Measurements from ENCODE around the gene BDKRB1. TPM values are rescaled to one million over a fixed set of nuclear protein-coding genes. Genes with fewer than 3 reads are reported as not detected.

BDKRB1 gene
- total RNA-seq: not detected

GRCh38 chr14:96255501-96256366, at the start of gene BDKRB1:
Gene BDKRB1 (plus strand): TSS chr14:96256210. CDS start chr14:96263683, 7,473 bp downstream.
- H3K36me3 ChIP-seq (ENCODE audit: control insufficient read depth in 3 of 3, insufficient read depth in 3 of 3, low read length in 3 of 3): no peaks in the 10 kb centered on the region
- peaks cover 0 to 2% (median 0%) of the 10 kb centered on the region in 3 donors for H3K27me3 ChIP-seq (ENCODE audit: control insufficient read depth in 3 of 3, insufficient read depth in 3 of 3, low read length in 3 of 3)
- H3K9ac ChIP-seq (ENCODE audit: low read depth in 1 of 3, low read length in 3 of 3): no peak within 1 kb of the TSS
- H3K9me3 ChIP-seq (ENCODE audit: control insufficient read depth in 3 of 3, low read length in 3 of 3): no peaks in the 10 kb centered on the region
- H3K27ac ChIP-seq (ENCODE audit: low read depth, low read length): peak within 1 kb of the TSS; percentile 28
- peaks cover 9 to 15% (median 11%) of the 10 kb centered on the region in 3 donors for H3K4me1 ChIP-seq (ENCODE audit: control insufficient read depth in 3 of 3, insufficient read depth in 3 of 3, low read length in 3 of 3)
- no peak within 1 kb of the TSS for H3K4me3 ChIP-seq (ENCODE audit: low read length in 3 of 3)

- H3K27ac ChIP-seq (ENCODE audit: low read depth, low read length): no peak overlapping the region
- peaks cover 0 to 18% (median 14%) of the 10 kb centered on the region in 3 donors for H3K27me3 ChIP-seq (ENCODE audit: control insufficient read depth in 3 of 3, insufficient read depth in 3 of 3, low read length in 3 of 3)
- H3K4me1 ChIP-seq (ENCODE audit: control insufficient read depth in 3 of 3, insufficient read depth in 3 of 3, low read length in 3 of 3): peaks cover 17 to 23% (median 22%) of the 10 kb centered on the region in 3 donors
- H3K9ac ChIP-seq (ENCODE audit: low read depth in 1 of 3, low read length in 3 of 3): no peak overlapping the region
- H3K36me3 ChIP-seq (ENCODE audit: control insufficient read depth in 3 of 3, insufficient read depth in 3 of 3, low read length in 3 of 3): no peaks in the 10 kb centered on the region
- H3K9me3 ChIP-seq (ENCODE audit: control insufficient read depth in 3 of 3, low read length in 3 of 3): no peaks in the 10 kb centered on the region
- no peak overlapping the region for H3K4me3 ChIP-seq (ENCODE audit: low read length in 3 of 3)
Measured at GRCh38 chr14:96206461-96206860, 49.5 kb upstream of the BDKRB1 start.

GRCh38 chr14:96207686-96208085, 48.3 kb upstream of the BDKRB1 start:
- peaks cover 17 to 23% (median 22%) of the 10 kb centered on the region in 3 donors for H3K4me1 ChIP-seq (ENCODE audit: control insufficient read depth in 3 of 3, insufficient read depth in 3 of 3, low read length in 3 of 3)
- H3K9me3 ChIP-seq (ENCODE audit: control insufficient read depth in 3 of 3, low read length in 3 of 3): no peaks in the 10 kb centered on the region
- peaks cover 0 to 14% (median 13%) of the 10 kb centered on the region in 3 donors for H3K27me3 ChIP-seq (ENCODE audit: control insufficient read depth in 3 of 3, insufficient read depth in 3 of 3, low read length in 3 of 3)
- H3K36me3 ChIP-seq (ENCODE audit: control insufficient read depth in 3 of 3, insufficient read depth in 3 of 3, low read length in 3 of 3): no peaks in the 10 kb centered on the region
- no peak overlapping the region for H3K27ac ChIP-seq (ENCODE audit: low read depth, low read length)
- no peak overlapping the region for H3K4me3 ChIP-seq (ENCODE audit: low read length in 3 of 3)
- no peak overlapping the region for H3K9ac ChIP-seq (ENCODE audit: low read depth in 1 of 3, low read length in 3 of 3)

- no peaks in the 10 kb centered on the region for H3K9me3 ChIP-seq (ENCODE audit: control insufficient read depth in 3 of 3, low read length in 3 of 3)
- H3K27ac ChIP-seq (ENCODE audit: low read depth, low read length): no peak overlapping the region
- no peak overlapping the region for H3K9ac ChIP-seq (ENCODE audit: low read depth in 1 of 3, low read length in 3 of 3)
- H3K27me3 ChIP-seq (ENCODE audit: control insufficient read depth in 3 of 3, insufficient read depth in 3 of 3, low read length in 3 of 3): peaks cover 0 to 12% (median 9%) of the 10 kb centered on the region in 3 donors
- H3K4me3 ChIP-seq (ENCODE audit: low read length in 3 of 3): no peak overlapping the region
- no peaks in the 10 kb centered on the region for H3K36me3 ChIP-seq (ENCODE audit: control insufficient read depth in 3 of 3, insufficient read depth in 3 of 3, low read length in 3 of 3)
- H3K4me1 ChIP-seq (ENCODE audit: control insufficient read depth in 3 of 3, insufficient read depth in 3 of 3, low read length in 3 of 3): peaks cover 15 to 21% (median 21%) of the 10 kb centered on the region in 3 donors
Measured at GRCh38 chr14:96208739-96209138, 47.3 kb upstream of the BDKRB1 start.

- Histone ChIP-seq H3K4me3 (ENCODE audit: low read length in 3 of 3) (no peak overlapping the region), H3K9me3 (ENCODE audit: control insufficient read depth in 3 of 3, low read length in 3 of 3) (no peaks in the 10 kb centered on the region), H3K27me3 (ENCODE audit: control insufficient read depth in 3 of 3, insufficient read depth in 3 of 3, low read length in 3 of 3) (peaks cover 0 to 3% (median 0%) of the 10 kb centered on the region in 3 donors)
Measured at GRCh38 chr14:96212140-96212539, 43.9 kb upstream of the BDKRB1 start.

GRCh38 chr14:96212896-96213295, 43.1 kb upstream of the BDKRB1 start:
- Histone ChIP-seq H3K4me1 (ENCODE audit: control insufficient read depth in 3 of 3, insufficient read depth in 3 of 3, low read length in 3 of 3) (no peaks in the 10 kb centered on the region), H3K27ac (ENCODE audit: low read depth, low read length) (no peak overlapping the region), H3K36me3 (ENCODE audit: control insufficient read depth in 3 of 3, insufficient read depth in 3 of 3, low read length in 3 of 3) (no peaks in the 10 kb centered on the region), H3K4me3 (ENCODE audit: low read length in 3 of 3) (no peak overlapping the region), H3K9ac (ENCODE audit: low read depth in 1 of 3, low read length in 3 of 3) (no peak overlapping the region), H3K9me3 (ENCODE audit: control insufficient read depth in 3 of 3, low read length in 3 of 3) (no peaks in the 10 kb centered on the region), H3K27me3 (ENCODE audit: control insufficient read depth in 3 of 3, insufficient read depth in 3 of 3, low read length in 3 of 3) (peaks cover 0 to 3% (median 0%) of the 10 kb centered on the region in 3 donors)

More at GRCh38 chr14:96212140-96212539, 43.9 kb upstream of the BDKRB1 start:
- Histone ChIP-seq H3K9ac (ENCODE audit: low read depth in 1 of 3, low read length in 3 of 3) (no peak overlapping the region), H3K4me1 (ENCODE audit: control insufficient read depth in 3 of 3, insufficient read depth in 3 of 3, low read length in 3 of 3) (no peaks in the 10 kb centered on the region), H3K27ac (ENCODE audit: low read depth, low read length) (no peak overlapping the region), H3K36me3 (ENCODE audit: control insufficient read depth in 3 of 3, insufficient read depth in 3 of 3, low read length in 3 of 3) (no peaks in the 10 kb centered on the region)

GRCh38 chr14:96213871-96214465, 42.0 kb upstream of the BDKRB1 start:
- H3K27ac ChIP-seq (ENCODE audit: low read depth, low read length): no peak overlapping the region
- no peaks in the 10 kb centered on the region for H3K9me3 ChIP-seq (ENCODE audit: control insufficient read depth in 3 of 3, low read length in 3 of 3)
- H3K9ac ChIP-seq (ENCODE audit: low read depth in 1 of 3, low read length in 3 of 3): no peak overlapping the region
- H3K4me3 ChIP-seq (ENCODE audit: low read length in 3 of 3): no peak overlapping the region
- H3K27me3 ChIP-seq (ENCODE audit: control insufficient read depth in 3 of 3, insufficient read depth in 3 of 3, low read length in 3 of 3): peaks cover 0 to 3% (median 0%) of the 10 kb centered on the region in 3 donors
- no peaks in the 10 kb centered on the region for H3K36me3 ChIP-seq (ENCODE audit: control insufficient read depth in 3 of 3, insufficient read depth in 3 of 3, low read length in 3 of 3)
- no peaks in the 10 kb centered on the region for H3K4me1 ChIP-seq (ENCODE audit: control insufficient read depth in 3 of 3, insufficient read depth in 3 of 3, low read length in 3 of 3)

GRCh38 chr14:96214793-96215192, 41.2 kb upstream of the BDKRB1 start:
- H3K9me3 ChIP-seq (ENCODE audit: control insufficient read depth in 3 of 3, low read length in 3 of 3): no peaks in the 10 kb centered on the region
- no peaks in the 10 kb centered on the region for H3K4me1 ChIP-seq (ENCODE audit: control insufficient read depth in 3 of 3, insufficient read depth in 3 of 3, low read length in 3 of 3)
- no peak overlapping the region for H3K27ac ChIP-seq (ENCODE audit: low read depth, low read length)
- no peak overlapping the region for H3K4me3 ChIP-seq (ENCODE audit: low read length in 3 of 3)
- H3K27me3 ChIP-seq (ENCODE audit: control insufficient read depth in 3 of 3, insufficient read depth in 3 of 3, low read length in 3 of 3): peaks cover 0 to 3% (median 0%) of the 10 kb centered on the region in 3 donors
- H3K9ac ChIP-seq (ENCODE audit: low read depth in 1 of 3, low read length in 3 of 3): no peak overlapping the region
- H3K36me3 ChIP-seq (ENCODE audit: control insufficient read depth in 3 of 3, insufficient read depth in 3 of 3, low read length in 3 of 3): no peaks in the 10 kb centered on the region

GRCh38 chr14:96215452-96216244, 40.4 kb upstream of the BDKRB1 start:
- no peaks in the 10 kb centered on the region for H3K9me3 ChIP-seq (ENCODE audit: control insufficient read depth in 3 of 3, low read length in 3 of 3)
- no peak overlapping the region for H3K9ac ChIP-seq (ENCODE audit: low read depth in 1 of 3, low read length in 3 of 3)
- H3K27ac ChIP-seq (ENCODE audit: low read depth, low read length): no peak overlapping the region
- peaks cover 0 to 3% (median 2%) of the 10 kb centered on the region in 3 donors for H3K27me3 ChIP-seq (ENCODE audit: control insufficient read depth in 3 of 3, insufficient read depth in 3 of 3, low read length in 3 of 3)
- H3K4me1 ChIP-seq (ENCODE audit: control insufficient read depth in 3 of 3, insufficient read depth in 3 of 3, low read length in 3 of 3): no peaks in the 10 kb centered on the region
- H3K36me3 ChIP-seq (ENCODE audit: control insufficient read depth in 3 of 3, insufficient read depth in 3 of 3, low read length in 3 of 3): no peaks in the 10 kb centered on the region
- no peak overlapping the region for H3K4me3 ChIP-seq (ENCODE audit: low read length in 3 of 3)

All from skeletal muscle tissue (tissue), 4 donors.